K562 (cell line): ENCODE data around the gene SLC25A45. TPM values are rescaled to one million over a fixed set of nuclear protein-coding genes. Genes with fewer than 3 reads are reported as not detected.
A peak's percentile ranks its signal among the peaks of the same experiment; 100 is the strongest.

Experiments
- ATF7 ChIP-seq: fragments of 450-650 bp; IDR thresholded peaks from 2 replicates; pipeline ENCODE4 v1.7.1; 2014; ENCODE audit warnings: mild to moderate bottlenecking, moderate library complexity
- BHLHE40 ChIP-seq: IDR thresholded peaks from 2 replicates; pipeline ENCODE4 v1.6.1; 2011; ENCODE audit warnings: low read length, improper control_type of control experiment
- CEBPG ChIP-seq, 3 experiments: fragments of 200-800 bp in 1 of 3; sonication (Bioruptor generic) in 1 of 3; sonication (generic) in 1 of 3; formaldehyde crosslinking in 1 of 3; IDR thresholded peaks in 2 of 3; conservative IDR thresholded peaks in 1 of 3; 2 replicates each; pipeline versions ENCODE4 v1.6.1 to v1.8.0; 2016 to 2022; ENCODE audit warnings: missing compliant biosample characterization in 2 of 3, missing genetic modification characterization in 2 of 3, mild to moderate bottlenecking in 1 of 3, missing genetic modification reagents in 1 of 3
- CREB3 ChIP-seq: fragments of 450-650 bp; conservative IDR thresholded peaks from 2 replicates; pipeline ENCODE4 v1.6.1; 2016; ENCODE audit warnings: missing genetic modification characterization, low read depth, mild to moderate bottlenecking, missing compliant biosample characterization, moderate library complexity
- FOXM1 ChIP-seq, 2 experiments: fragments of 450-650 bp in 1 of 2; sonication (generic) in 1 of 2; formaldehyde crosslinking in 1 of 2; IDR thresholded peaks; 2 replicates each; pipeline versions ENCODE4 v1.6.1 to v1.9.0; 2017 to 2022; ENCODE audit warnings: low read depth in 2 of 2, mild to moderate bottlenecking in 2 of 2, missing genetic modification reagents in 1 of 2, moderate library complexity in 1 of 2
- KAT8 ChIP-seq: fragments of 450-650 bp; IDR thresholded peaks from 2 replicates; pipeline ENCODE4 v1.6.1; 2016; ENCODE audit warnings: low read depth, mild to moderate bottlenecking
- KDM4B ChIP-seq, 2 experiments: fragments of 450-650 bp in 1 of 2; sonication (generic) in 1 of 2; IDR thresholded peaks; 2 replicates each; pipeline ENCODE4 v1.6.1; 2016 to 2017; ENCODE audit warnings: borderline replicate concordance in 2 of 2, antibody characterized with exemption in 1 of 2, low read depth in 1 of 2, mild to moderate bottlenecking in 1 of 2
- MEIS2 ChIP-seq: fragments of 450-650 bp; IDR thresholded peaks from 2 replicates; pipeline ENCODE4 v1.6.1; 2014; ENCODE audit warnings: mild to moderate bottlenecking; ENCODE audit not compliant: partially characterized antibody
- NCOA1 ChIP-seq: fragments of 450-650 bp; IDR thresholded peaks from 2 replicates; pipeline ENCODE4 v1.6.1; 2016; ENCODE audit warnings: low read depth
- NFE2 ChIP-seq: IDR thresholded peaks from 2 replicates; pipeline ENCODE4 v1.6.1; 2014; ENCODE audit warnings: antibody characterized with exemption, low read depth
- RBBP5 ChIP-seq: fragments of 200-600 bp; sonication (generic); IDR thresholded peaks from 2 replicates; pipeline ENCODE4 v1.6.1; 2012; ENCODE audit warnings: borderline replicate concordance, mild to moderate bottlenecking, low read length, control low read depth, inconsistent platforms; ENCODE audit not compliant: insufficient read depth, poor library complexity, severe bottlenecking
- SRF ChIP-seq, 2 experiments: fragments of 250-450, 450-650 bp in 1 of 2; sonication (Bioruptor Pico) in 1 of 2; sonication (generic) in 1 of 2; formaldehyde crosslinking; IDR thresholded peaks; 2 replicates each; pipeline versions ENCODE4 v1.5.0 to v1.5.1; 2020 to 2022; ENCODE audit warnings: mild to moderate bottlenecking in 1 of 2, missing genetic modification reagents in 1 of 2
- TEAD4 ChIP-seq, 2 experiments: sonication (generic) in 1 of 2; formaldehyde crosslinking in 1 of 2; IDR thresholded peaks; 2 replicates each; pipeline versions ENCODE4 v1.6.1 to v1.8.0; 2012 to 2022; ENCODE audit warnings: borderline replicate concordance in 1 of 2, inconsistent platforms in 1 of 2, low read length in 1 of 2, mild to moderate bottlenecking in 1 of 2, missing genetic modification reagents in 1 of 2
- THAP12 ChIP-seq: fragments of 250-450 bp; sonication (Bioruptor Pico); IDR thresholded peaks from 2 replicates; pipeline ENCODE4 v1.9.0; 2021; ENCODE audit warnings: mild to moderate bottlenecking, inconsistent platforms
- ZNF146 ChIP-seq: IDR thresholded peaks from one replicate; pipeline ENCODE4 v1.6.1; 2018; ENCODE audit warnings: missing compliant biosample characterization; ENCODE audit not compliant: unreplicated experiment
- ZNF408 ChIP-seq: fragments of 250-450 bp; sonication (Bioruptor Pico); IDR thresholded peaks from 2 replicates; pipeline ENCODE4 v1.4.0; 2020; ENCODE audit warnings: low read depth, mild to moderate bottlenecking, moderate library complexity
- ZNF551 ChIP-seq: fragments of 250-450 bp; sonication (Bioruptor Pico); IDR thresholded peaks from 2 replicates; pipeline ENCODE4 v1.5.0; 2021; ENCODE audit warnings: mild to moderate bottlenecking, moderate library complexity
- ZNF586 ChIP-seq: fragments of 450-650 bp; formaldehyde crosslinking; conservative IDR thresholded peaks from 2 replicates; pipeline ENCODE4 v1.4.0; 2020; ENCODE audit warnings: mild to moderate bottlenecking, moderate library complexity
- polyA plus RNA-seq, 8 experiments: library from polyadenylated mRNA; depleted of rRNA in 4 of 8; stranded (reverse) in 5 of 8; unstranded in 3 of 8; fragments of >200 nt; fragmentation: Nextera tagmentation in 2 of 8; fragmentation: Illumina TruSeq in 1 of 8; extraction: Ambion mirVana in 2 of 8; extraction: Trizol in 1 of 8; gene quantifications; 2 replicates each; pipeline versions ENCODE4 v1.2.1 to v1.2.3, GENCODE V29; 2011 to 2014; ENCODE audit warnings: inconsistent platforms in 1 of 8, missing spikeins in 1 of 8
- total RNA-seq, 7 experiments: library from RNA; depleted of rRNA in 6 of 7; stranded (reverse); fragments of >200 nt in 6 of 7; fragmentation: Illumina TruSeq in 2 of 7; extraction: Trizol in 2 of 7; gene quantifications; 2 replicates each; pipeline versions ENCODE4 v1.2.1 to v1.2.3, GENCODE V29; 2011 to 2021; ENCODE audit warnings: low replicate concordance in 1 of 7
- TF ChIP-seq, protein P1 (sequence below): fragments of 450-650 bp; IDR thresholded peaks from 2 replicates; pipeline ENCODE4 v1.7.0; 2016; ENCODE audit warnings: borderline replicate concordance

The SLC25A45 gene
- total and polyA plus RNA-seq, 9 of the 15 experiments (the other 6 are each of a cell fraction or from before 2014, with no cell fraction given): 0.15 to 2.3 (median 0.68) TPM

- TF ChIP-seq, protein P1, sequence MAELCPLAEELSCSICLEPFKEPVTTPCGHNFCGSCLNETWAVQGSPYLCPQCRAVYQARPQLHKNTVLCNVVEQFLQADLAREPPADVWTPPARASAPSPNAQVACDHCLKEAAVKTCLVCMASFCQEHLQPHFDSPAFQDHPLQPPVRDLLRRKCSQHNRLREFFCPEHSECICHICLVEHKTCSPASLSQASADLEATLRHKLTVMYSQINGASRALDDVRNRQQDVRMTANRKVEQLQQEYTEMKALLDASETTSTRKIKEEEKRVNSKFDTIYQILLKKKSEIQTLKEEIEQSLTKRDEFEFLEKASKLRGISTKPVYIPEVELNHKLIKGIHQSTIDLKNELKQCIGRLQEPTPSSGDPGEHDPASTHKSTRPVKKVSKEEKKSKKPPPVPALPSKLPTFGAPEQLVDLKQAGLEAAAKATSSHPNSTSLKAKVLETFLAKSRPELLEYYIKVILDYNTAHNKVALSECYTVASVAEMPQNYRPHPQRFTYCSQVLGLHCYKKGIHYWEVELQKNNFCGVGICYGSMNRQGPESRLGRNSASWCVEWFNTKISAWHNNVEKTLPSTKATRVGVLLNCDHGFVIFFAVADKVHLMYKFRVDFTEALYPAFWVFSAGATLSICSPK: no peak
- no peak for TF ChIP-seq ZNF146 (CRISPR knock-in tag)
- no peak for TF ChIP-seq KAT8
- TF ChIP-seq ATF7: no peak
- TF ChIP-seq MEIS2: peak; percentile 45
- TF ChIP-seq BHLHE40: peak; percentile 47; the same call in 1 of the 2 replicates
- peak; percentile 45; the same call in 1 of the 2 replicates for TF ChIP-seq NFE2
- no peak for TF ChIP-seq ZNF551
- no peak for TF ChIP-seq THAP12
- peak in 1 of 2 experiments; percentile 37; a peak in 2 of 4 replicates for TF ChIP-seq SRF (CRISPR knock-in tag; IDR thresholded peaks at IDR 0.05)
- no peak for TF ChIP-seq NCOA1
- TF ChIP-seq ZNF586 (CRISPR knock-in tag): no peak
- TF ChIP-seq TEAD4 (IDR thresholded peaks at IDR 0.05; ENCODE audit: low read length): 0 out of 2 replicates have a peak, but pooled peaks have one; percentile 2
- no peak for TF ChIP-seq TEAD4 (CRISPR knock-in tag; IDR thresholded peaks at IDR 0.05; ENCODE audit: borderline replicate concordance)
- TF ChIP-seq RBBP5: no peak
- no peak for TF ChIP-seq ZNF408
- no peak for TF ChIP-seq FOXM1 (IDR thresholded peaks at IDR 0.05; ENCODE audit: low read depth)
- TF ChIP-seq FOXM1 (CRISPR knock-in tag; IDR thresholded peaks at IDR 0.05; ENCODE audit: low read depth): no peak
- TF ChIP-seq CEBPG (CRISPR knock-in tag; IDR thresholded peaks at IDR 0.05): peak; percentile 43; the same call in 1 of the 2 replicates
- peak in 1 of 2 experiments; percentile 71; a peak in 2 of 4 replicates for TF ChIP-seq CEBPG (tag; conservative IDR thresholded peaks at IDR 0.05 in 1 of 2, IDR thresholded peaks at IDR 0.05 in 1 of 2)
- TF ChIP-seq KDM4B (IDR thresholded peaks at IDR 0.05; ENCODE audit: borderline replicate concordance in 2 of 2, low read depth in 1 of 2): no peak
- TF ChIP-seq CREB3 (tag): peak; percentile 18
Measured at GRCh38 chr11:65420979-65421793, 38.7 kb upstream of the SLC25A45 start (continued).
